Kidney epithelial cell (primary cell): ENCODE results near the gene TBCD. TPM values are rescaled to one million over a fixed set of nuclear protein-coding genes. Genes with fewer than 3 reads are reported as not detected.

Experiments
- DNase-seq: peaks from one replicate; pipeline ENCODE4 v3.0.0-alpha.2; 2010; ENCODE audit warnings: low read depth
- H3K27me3 ChIP-seq: 2 replicates; pipeline ENCODE4 v1.6.0; 2011; ENCODE audit warnings: low read length; ENCODE audit not compliant: control insufficient read depth, insufficient read depth
- H3K36me3 ChIP-seq: 2 replicates; pipeline ENCODE4 v1.5.1; 2011; ENCODE audit warnings: low read length; ENCODE audit not compliant: control insufficient read depth, insufficient read depth
- H3K4me3 ChIP-seq: 2 replicates; pipeline ENCODE4 v1.5.1; 2011; ENCODE audit warnings: low read depth, mild to moderate bottlenecking, control low read depth, low read length
- CTCF ChIP-seq: IDR thresholded peaks from 2 replicates; pipeline ENCODE4 v1.5.1; 2011; ENCODE audit warnings: mild to moderate bottlenecking, moderate library complexity, low read length, control low read depth, inconsistent platforms; ENCODE audit not compliant: insufficient read depth, poor library complexity, severe bottlenecking
- total RNA-seq: library from RNA; depleted of rRNA; stranded (reverse); fragments of >200 nt; gene quantifications from 2 replicates; pipeline ENCODE4 v1.2.3, GENCODE V29; 2015

The TBCD gene
- total RNA-seq, 1 donor from 2014 or later: 69.6 TPM

DNA sequence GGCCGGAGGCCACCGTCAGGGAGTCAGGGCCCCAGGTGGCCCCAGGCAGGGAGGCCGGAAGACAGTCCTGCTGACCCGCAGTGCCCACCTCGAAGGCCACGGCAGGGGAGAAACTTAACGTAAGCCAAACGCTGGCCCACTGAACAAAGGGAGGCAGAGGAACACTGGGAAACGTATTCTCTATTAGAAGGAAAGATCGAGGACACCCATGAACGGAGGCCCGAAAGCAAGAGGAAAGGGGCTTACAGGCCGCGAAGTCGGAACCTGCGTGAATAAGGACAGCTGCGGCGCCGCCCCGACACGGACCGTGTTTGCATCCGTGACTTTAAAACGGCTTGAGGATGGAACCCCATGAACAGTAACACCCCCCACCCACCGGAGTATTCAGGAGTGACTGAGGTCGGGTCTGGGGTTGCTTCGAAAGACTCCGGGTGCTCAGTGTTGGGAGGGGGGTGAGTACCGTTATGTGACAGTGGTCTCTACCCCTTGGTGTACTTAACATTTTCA, 225.2 kb downstream of the TBCD start:
- no peak for TF ChIP-seq CTCF
- Histone ChIP-seq H3K36me3 (no peaks in the 10 kb centered on the region), H3K27me3 (no peaks in the 10 kb centered on the region), H3K4me3 (no peak overlapping the region)
- DNase-seq: no peak

- Histone ChIP-seq H3K27me3 (no peaks in the 10 kb centered on the region), H3K36me3 (no peaks in the 10 kb centered on the region), H3K4me3 (no peak overlapping the region)
- DNase-seq: no peak
- TF ChIP-seq CTCF: no peak
Measured at GRCh38 chr17:82977606-82978005, 225.7 kb downstream of the TBCD start.

DNA sequence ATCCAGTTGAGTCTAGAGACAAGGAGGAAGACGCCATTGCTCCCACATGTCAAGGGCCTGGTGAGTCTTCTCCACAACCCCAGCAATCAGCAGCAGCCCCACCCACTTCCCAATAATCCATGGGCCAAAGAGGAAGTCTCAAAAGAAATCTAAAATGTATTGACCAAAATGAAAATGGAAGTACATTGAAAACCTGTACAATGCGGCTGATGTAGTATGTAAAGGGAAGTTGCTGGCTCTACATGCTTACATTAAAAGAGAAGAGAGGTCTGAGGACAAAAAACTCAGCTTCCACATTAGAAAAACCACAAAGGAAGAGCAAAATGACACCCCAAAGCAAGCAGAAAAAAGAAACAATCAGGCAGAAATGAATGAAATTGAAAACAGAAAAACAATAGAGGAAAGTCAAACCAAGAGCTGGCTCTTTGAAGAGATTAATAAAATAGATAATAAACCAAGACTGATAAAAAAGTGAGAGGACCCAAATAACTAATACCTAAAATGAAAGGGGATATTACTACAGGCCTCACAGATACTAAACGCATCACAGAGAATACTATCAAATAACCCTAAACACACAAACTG, 227.0 kb downstream of the TBCD start:
- TF ChIP-seq CTCF: no peak

GRCh38 chr17:82979718-82980117, 227.9 kb downstream of the TBCD start:
- H3K4me3 ChIP-seq: no peak overlapping the region
- H3K27me3 ChIP-seq: no peaks in the 10 kb centered on the region
- no peak for TF ChIP-seq CTCF
- DNase-seq: no peak
- no peaks in the 10 kb centered on the region for H3K36me3 ChIP-seq

More for the DNA sequence above, 227.0 kb downstream of the TBCD start:
- Histone ChIP-seq H3K27me3 (no peaks in the 10 kb centered on the region), H3K36me3 (no peaks in the 10 kb centered on the region), H3K4me3 (no peak overlapping the region)
- no peak for DNase-seq

DNA sequence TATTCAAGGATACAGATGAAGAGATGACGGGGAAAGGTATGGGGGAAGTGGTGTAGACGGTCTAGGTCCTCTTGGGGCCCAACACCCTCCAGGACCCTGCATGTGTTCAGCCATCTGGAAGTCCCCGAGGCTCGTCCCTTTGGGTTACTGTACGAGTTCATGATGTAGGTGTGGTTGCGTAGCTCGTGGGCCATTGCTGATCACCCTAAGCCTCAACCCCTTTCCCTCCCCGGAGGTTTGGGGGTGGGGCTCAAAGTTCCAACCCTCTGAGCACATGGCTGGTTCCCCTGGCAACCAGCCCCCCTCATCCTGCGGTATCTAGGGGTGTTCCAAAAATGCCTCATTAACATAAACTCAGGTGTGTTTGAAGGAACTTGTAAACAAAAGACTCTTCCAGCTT, 228.8 kb downstream of the TBCD start:
- Histone ChIP-seq H3K27me3 (no peaks in the 10 kb centered on the region), H3K36me3 (no peaks in the 10 kb centered on the region), H3K4me3 (no peak overlapping the region)
- DNase-seq: no peak
- no peak for TF ChIP-seq CTCF

DNA sequence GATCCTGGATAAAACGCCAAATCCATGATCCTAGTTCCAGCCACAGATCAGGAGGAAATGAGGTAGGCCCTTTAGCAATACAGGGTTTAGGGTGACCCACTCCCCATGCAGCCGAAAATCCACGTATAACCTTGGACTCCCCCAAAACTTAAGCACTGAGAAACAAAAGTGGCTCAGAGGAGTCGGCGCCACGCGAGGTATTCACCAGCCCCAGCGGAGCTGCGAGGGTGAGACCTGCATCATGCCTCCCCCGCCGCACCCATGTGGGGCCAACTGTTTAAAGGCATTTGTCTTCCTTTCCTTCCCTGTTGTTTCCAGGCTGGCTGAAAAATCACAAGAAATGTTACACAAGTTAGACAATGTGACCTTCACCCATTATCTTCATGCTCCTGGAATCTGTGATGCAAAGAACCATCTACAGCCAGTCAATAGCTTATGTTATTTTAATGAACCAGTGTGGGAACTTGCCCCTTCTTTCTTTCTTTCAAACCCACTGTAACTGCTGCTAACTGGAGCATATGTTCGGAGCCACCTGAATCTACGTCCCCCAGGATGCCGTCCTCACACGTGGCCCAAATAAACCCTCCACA, 229.4 kb downstream of the TBCD start:
- Histone ChIP-seq H3K27me3 (no peaks in the 10 kb centered on the region), H3K4me3 (no peak overlapping the region), H3K36me3 (no peaks in the 10 kb centered on the region)
- no peak for TF ChIP-seq CTCF
- no peak for DNase-seq
